22Rv1 (cell line): Measurements from ENCODE around the gene TALDO1.

Experiments used
- H3K27ac ChIP-seq: fragments of 450-650 bp; 2 replicates; pipeline ENCODE4 v1.5.1; 2017
- CTCF ChIP-seq: fragments of 450-650 bp; IDR thresholded peaks from 2 replicates; pipeline ENCODE4 v1.5.1; 2017; ENCODE audit warnings: mild to moderate bottlenecking
- ZFX ChIP-seq: fragments of 450-650 bp; IDR thresholded peaks from 2 replicates; pipeline ENCODE4 v1.6.1; 2017; ENCODE audit warnings: antibody characterized with exemption, borderline replicate concordance

Gene TALDO1

GRCh38 chr11:724049-724777, 23.1 kb upstream of the TALDO1 start:
- no peak overlapping the region for H3K27ac ChIP-seq
- TF ChIP-seq ZFX (no peak), CTCF (no peak)

- no peak overlapping the region for H3K27ac ChIP-seq
- TF ChIP-seq CTCF: no peak
- no peak for TF ChIP-seq ZFX
These were observed 22.4 kb upstream of the TALDO1 start for GRCh38 chr11:724778-725386.

- TF ChIP-seq ZFX: no peak
- no peak for TF ChIP-seq CTCF
- no peak overlapping the region for H3K27ac ChIP-seq
These were observed 21.6 kb upstream of the TALDO1 start for GRCh38 chr11:725624-726202.

- no peak overlapping the region for H3K27ac ChIP-seq
- TF ChIP-seq CTCF: no peak
- no peak for TF ChIP-seq ZFX
These were observed 20.7 kb upstream of the TALDO1 start for GRCh38 chr11:726278-727220.

- TF ChIP-seq ZFX (no peak), CTCF (no peak)
- no peak overlapping the region for H3K27ac ChIP-seq
These were observed 20.0 kb upstream of the TALDO1 start for GRCh38 chr11:727281-727701.

- TF ChIP-seq ZFX (no peak), CTCF (peak; percentile 97)
- no peak overlapping the region for H3K27ac ChIP-seq
These were observed 19.2 kb upstream of the TALDO1 start for GRCh38 chr11:727859-728748.
